ENCODE measurements around the gene TCF19.
"Not testable (repeated sequence)": the region's sequence is repeated elsewhere in the genome, so short reads cannot be mapped to it uniquely, and the experiment has no call there.

TCF19 gene

GRCh38 chr6:31183859-31184258 is 25.5 kb downstream of the TCF19 start:
- not testable (repeated sequence) for DNase-seq

GRCh38 chr6:31185695-31186051 is 27.3 kb downstream of the TCF19 start:
- peak in 1 of 5 experiments; percentile 47 for DNase-seq

GRCh38 chr6:31186052-31186734 is 27.8 kb downstream of the TCF19 start:
- no peak for DNase-seq

GRCh38 chr6:31187780-31188194 is 29.4 kb downstream of the TCF19 start:
- DNase-seq = no peak

GRCh38 chr6:31189223-31189622 is 30.8 kb downstream of the TCF19 start:
- DNase-seq = not testable (repeated sequence)

- no peak for DNase-seq
These were observed 32.1 kb downstream of the TCF19 start for GRCh38 chr6:31190488-31190887.

GRCh38 chr6:31192431-31193105 is 34.2 kb downstream of the TCF19 start:
- DNase-seq = peak in 4 of 5 experiments; percentile 29 to 75 (median 37)

- DNase-seq = no peak
These were observed 34.8 kb downstream of the TCF19 start for GRCh38 chr6:31193206-31193605.

GRCh38 chr6:31194061-31194834 is 35.9 kb downstream of the TCF19 start:
- no peak for DNase-seq

GRCh38 chr6:31195308-31195979 is 37.1 kb downstream of the TCF19 start:
- DNase-seq = not testable (repeated sequence)

- DNase-seq = not testable (repeated sequence)
These were observed 38.0 kb downstream of the TCF19 start for GRCh38 chr6:31196251-31197022.

GRCh38 chr6:31197559-31198305 is 39.3 kb downstream of the TCF19 start:
- DNase-seq = peak; percentile 76 to 97 (median 94)

GRCh38 chr6:31199105-31199452 is 40.7 kb downstream of the TCF19 start:
- DNase-seq = not testable (repeated sequence)

- peak in 1 of 5 experiments; percentile 21 for DNase-seq
These were observed 44.1 kb downstream of the TCF19 start for GRCh38 chr6:31202259-31203166.

- DNase-seq = peak in 3 of 5 experiments; percentile 44 to 81 (median 52)
These were observed 45.1 kb downstream of the TCF19 start for GRCh38 chr6:31203345-31203979.

- DNase-seq = no peak
These were observed 46.4 kb downstream of the TCF19 start for GRCh38 chr6:31204751-31205145.

- no peak for DNase-seq
These were observed 47.2 kb downstream of the TCF19 start for GRCh38 chr6:31205638-31206037.

- DNase-seq = no peak
These were observed 50.1 kb downstream of the TCF19 start for GRCh38 chr6:31208506-31208905.

GRCh38 chr6:31209137-31209536 is 50.7 kb downstream of the TCF19 start:
- DNase-seq = no peak

- DNase-seq = no peak
These were observed 51.7 kb downstream of the TCF19 start for GRCh38 chr6:31210123-31210522.

All from T-helper 2 cell (primary cell).